Stimulated activated CD4-positive, alpha-beta T cell treated with anti-CD3 and anti-CD28 coated beads, Interleukin-12 subunit alpha, Interleukin-12 subunit beta, amount 100 ng/mL, for 4 hours (primary cell): ENCODE results near the gene PNPLA2.

Experiments
- DNase-seq: peaks from one replicate; pipeline ENCODE4 v3.0.0-alpha.2; 2020

PNPLA2 gene

GRCh38 chr11:786235-787083, 32.3 kb upstream of the PNPLA2 start:
- DNase-seq: no peak

- DNase-seq: no peak
These were observed 31.5 kb upstream of the PNPLA2 start for GRCh38 chr11:787084-787675.

GRCh38 chr11:788009-788640, 30.6 kb upstream of the PNPLA2 start:
- DNase-seq: no peak

- no peak for DNase-seq
These were observed 29.5 kb upstream of the PNPLA2 start for GRCh38 chr11:788953-789940.

GRCh38 chr11:789943-790342, 28.8 kb upstream of the PNPLA2 start, which contains the start of gene CEND1:
Gene CEND1 (minus strand): TSS chr11:790090. CDS start chr11:788576, 1,514 bp downstream.
- peak; percentile 55 for DNase-seq

GRCh38 chr11:790721-791564, 27.8 kb upstream of the PNPLA2 start:
- no peak for DNase-seq

GRCh38 chr11:791658-792534, 26.8 kb upstream of the PNPLA2 start:
- no peak for DNase-seq

- DNase-seq: no peak
These were observed 26.2 kb upstream of the PNPLA2 start for GRCh38 chr11:792535-792821.

- DNase-seq: no peak
These were observed 25.8 kb upstream of the PNPLA2 start for GRCh38 chr11:792873-793272.

- no peak for DNase-seq
These were observed 25.2 kb upstream of the PNPLA2 start for GRCh38 chr11:793556-793955.

GRCh38 chr11:794013-794765, 24.5 kb upstream of the PNPLA2 start:
- DNase-seq: no peak

GRCh38 chr11:794766-795633, 23.7 kb upstream of the PNPLA2 start:
- DNase-seq: no peak

- peak; percentile 78 for DNase-seq
These were observed 22.8 kb upstream of the PNPLA2 start for GRCh38 chr11:795634-796564.

- DNase-seq: no peak
These were observed 22.0 kb upstream of the PNPLA2 start for GRCh38 chr11:796565-797295.

GRCh38 chr11:797296-798092, 21.2 kb upstream of the PNPLA2 start:
- DNase-seq: peak; percentile 67

GRCh38 chr11:798093-798713, 20.5 kb upstream of the PNPLA2 start, which contains the start of gene SLC25A22:
Gene SLC25A22 (minus strand): TSS chr11:798281. CDS start chr11:795006, 3,275 bp downstream.
- DNase-seq: peak; percentile 85
